Esophagus muscularis mucosa (tissue), 4 donors: Measurements from ENCODE around the gene GPATCH3. TPM values are rescaled to one million over a fixed set of nuclear protein-coding genes. Genes with fewer than 3 reads are reported as not detected.

Experiments
- DNase-seq: peaks from one replicate; pipeline ENCODE4 v3.0.0-alpha.2; 2017; ENCODE audit errors: extremely low spot score
- H3K27ac ChIP-seq, 4 donors: fragments of 200-600 bp; sonication (generic); replicated peaks in 1 of 4; 1 replicate in 3 of 4; 2 replicates in 1 of 4; pipeline ENCODE4 v1.5.1; 2016 to 2019; ENCODE audit warnings: mild to moderate bottlenecking in 1 of 4
- H3K27me3 ChIP-seq, 4 donors: fragments of 200-600 bp; sonication (generic); one replicate each; pipeline versions ENCODE4 v1.5.1 to v1.6.0; 2016 to 2019
- H3K36me3 ChIP-seq, 4 donors: fragments of 200-600 bp; sonication (generic); one replicate each; pipeline ENCODE4 v1.5.1; 2016 to 2019
- H3K4me1 ChIP-seq, 4 donors: fragments of 200-600 bp; sonication (generic); one replicate each; pipeline ENCODE4 v1.5.1; 2016 to 2019
- H3K4me3 ChIP-seq, 4 donors: fragments of 200-600 bp; sonication (generic); 1 replicate in 2 of 4; 2 replicates in 2 of 4; pipeline ENCODE4 v1.5.1; 2016 to 2019; ENCODE audit warnings: mild to moderate bottlenecking in 4 of 4, moderate library complexity in 1 of 4
- H3K9me3 ChIP-seq, 4 donors: fragments of 200-600 bp; sonication (generic); 1 replicate in 3 of 4; 2 replicates in 1 of 4; pipeline ENCODE4 v1.5.1; 2016 to 2019
- EP300 ChIP-seq: sonication (generic); formaldehyde crosslinking; IDR thresholded peaks from one replicate; pipeline ENCODE4 v1.6.1; 2017; ENCODE audit warnings: antibody characterized with exemption
- POLR2A ChIP-seq: fragments of 450-650 bp; IDR thresholded peaks from one replicate; pipeline ENCODE4 v1.6.1; 2017; ENCODE audit warnings: antibody characterized with exemption, moderate library complexity, mild to moderate bottlenecking, low read depth
- POLR2AphosphoS5 ChIP-seq, 2 donors: sonication (generic); formaldehyde crosslinking; IDR thresholded peaks; one replicate each; pipeline ENCODE4 v1.6.1; 2017; ENCODE audit warnings: antibody characterized with exemption in 2 of 2
- WGBS: methylation state at CpG from one replicate; pipeline ENCODE4 v1.1.5; 2018; 5-methylcytosine and 5-hydroxymethylcytosine counted together
- intact Hi-C: fragments of 100-400 bp; cut with DNase I; formaldehyde crosslinking; loops from one replicate; pipeline ENCODE4 v1.15.1; 2023
- total RNA-seq, 4 donors: library from RNA; depleted of rRNA; stranded (reverse); fragments of >200 nt; gene quantifications; one replicate each; pipeline versions ENCODE4 v1.1.0 to v1.2.1, GENCODE V29; 2016
- TF ChIP-seq, protein P1 (sequence below), 3 experiments: fragments of 200-600 bp in 2 of 3; fragments of 450-650 bp in 1 of 3; sonication (generic) in 2 of 3; IDR thresholded peaks; one replicate each; pipeline ENCODE4 v1.5.1; 2017 to 2019; ENCODE audit warnings: antibody characterized with exemption in 3 of 3, mild to moderate bottlenecking in 2 of 3, moderate library complexity in 1 of 3

GPATCH3 gene
- total RNA-seq, 4 donors from 2014 or later: 7.5 to 17.0 (median 8.8) TPM

DNA sequence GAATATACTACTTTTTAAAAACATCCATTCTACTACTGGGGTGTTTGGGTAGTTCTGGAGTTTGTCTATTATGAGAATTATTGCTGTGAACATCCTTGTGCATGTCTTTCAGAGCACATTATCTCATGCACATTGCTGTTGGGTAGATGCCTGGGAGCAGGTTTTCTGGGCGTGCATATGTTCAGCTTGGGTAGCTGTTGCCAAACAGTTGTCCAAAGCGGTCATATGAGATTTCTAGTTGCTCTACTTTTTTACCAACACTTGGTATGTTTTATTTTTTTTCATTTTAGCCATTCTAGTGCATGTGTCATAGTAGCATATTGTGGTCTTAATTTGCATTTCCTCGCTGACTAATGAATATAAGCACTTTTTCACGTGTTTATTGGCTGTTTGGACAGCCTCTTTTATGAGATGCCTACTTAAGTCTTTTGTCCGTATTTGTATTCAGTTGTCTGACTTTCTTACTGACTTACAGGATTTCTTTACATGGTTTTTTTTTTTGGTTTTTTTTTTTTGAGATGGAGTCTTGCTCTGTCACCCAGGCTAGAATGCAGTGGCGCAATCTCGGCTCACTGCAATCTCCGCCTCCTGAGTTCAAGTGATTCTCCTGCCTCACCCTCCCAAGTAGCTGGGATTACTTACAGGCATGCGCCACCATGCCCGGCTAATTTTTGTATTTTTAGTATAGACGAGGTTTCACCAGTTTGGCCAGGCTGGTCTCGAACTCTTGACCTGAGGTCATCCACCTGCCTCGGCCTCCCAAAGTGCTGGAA is 55.7 kb downstream of the GPATCH3 start:
- Histone ChIP-seq H3K27me3 (no peaks in the 10 kb centered on the region), H3K36me3 (peaks cover 20 to 85% (median 76%) of the 10 kb centered on the region in 4 donors), H3K4me3 (no peak overlapping the region), H3K4me1 (peaks cover 0 to 17% (median 15%) of the 10 kb centered on the region in 4 donors), H3K27ac (no peak overlapping the region), H3K9me3 (no peaks in the 10 kb centered on the region)
- intact Hi-C loops: no loop called here
- TF ChIP-seq, protein P1, sequence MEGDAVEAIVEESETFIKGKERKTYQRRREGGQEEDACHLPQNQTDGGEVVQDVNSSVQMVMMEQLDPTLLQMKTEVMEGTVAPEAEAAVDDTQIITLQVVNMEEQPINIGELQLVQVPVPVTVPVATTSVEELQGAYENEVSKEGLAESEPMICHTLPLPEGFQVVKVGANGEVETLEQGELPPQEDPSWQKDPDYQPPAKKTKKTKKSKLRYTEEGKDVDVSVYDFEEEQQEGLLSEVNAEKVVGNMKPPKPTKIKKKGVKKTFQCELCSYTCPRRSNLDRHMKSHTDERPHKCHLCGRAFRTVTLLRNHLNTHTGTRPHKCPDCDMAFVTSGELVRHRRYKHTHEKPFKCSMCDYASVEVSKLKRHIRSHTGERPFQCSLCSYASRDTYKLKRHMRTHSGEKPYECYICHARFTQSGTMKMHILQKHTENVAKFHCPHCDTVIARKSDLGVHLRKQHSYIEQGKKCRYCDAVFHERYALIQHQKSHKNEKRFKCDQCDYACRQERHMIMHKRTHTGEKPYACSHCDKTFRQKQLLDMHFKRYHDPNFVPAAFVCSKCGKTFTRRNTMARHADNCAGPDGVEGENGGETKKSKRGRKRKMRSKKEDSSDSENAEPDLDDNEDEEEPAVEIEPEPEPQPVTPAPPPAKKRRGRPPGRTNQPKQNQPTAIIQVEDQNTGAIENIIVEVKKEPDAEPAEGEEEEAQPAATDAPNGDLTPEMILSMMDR (IDR thresholded peaks at IDR 0.05): no peak
- TF ChIP-seq POLR2AphosphoS5 (IDR thresholded peaks at IDR 0.05) (no peak), POLR2A (no peak), EP300 (no peak)
- 92% methylated on average over 13 of the region's 13 CpGs for WGBS
- no peak for DNase-seq

Other genes with a start within 250 kb of the GPATCH3 start
- gene ARID1A, start 204.5 kb downstream of the GPATCH3 start, total RNA-seq: 10 to 100 TPM; 36.8 to 76.2 (median 44.5) TPM
- gene PIGV, start 112.5 kb downstream of the GPATCH3 start, total RNA-seq: 10 to 100 TPM; 11.8 to 15.2 (median 13.7) TPM
- gene ZDHHC18, start 73.8 kb downstream of the GPATCH3 start, total RNA-seq: 10 to 100 TPM in 3 of 4 donors, 1 to 10 TPM in 1; 9.6 to 31.7 (median 20.8) TPM
- gene SFN, start 37.3 kb downstream of the GPATCH3 start, total RNA-seq: 1 to 10 TPM in 1 of 4 donors, under 1 TPM in 1, not detected in 2; 0.33 to 1.7 TPM
- gene GPN2, start 10.2 kb downstream of the GPATCH3 start, total RNA-seq: 10 to 100 TPM in 3 of 4 donors, 1 to 10 TPM in 1; 9.6 to 16.5 (median 14.1) TPM
- not detected for gene NR0B2, start 13.5 kb upstream of the GPATCH3 start, total RNA-seq
- gene NUDC, start 21.3 kb upstream of the GPATCH3 start, total RNA-seq: 10 to 100 TPM; 61.6 to 91.1 (median 81.5) TPM
- gene KDF1, start 60.0 kb upstream of the GPATCH3 start, total RNA-seq: under 1 TPM in 2 of 4 donors, not detected in 2; 0.33 to 0.42 TPM
- gene TRNP1, start 93.2 kb upstream of the GPATCH3 start, total RNA-seq: 10 to 100 TPM; 33.6 to 50.3 (median 41.5) TPM
- gene TENT5B, start 112.4 kb upstream of the GPATCH3 start, total RNA-seq: 100 to 1,000 TPM; 168 to 299 (median 239) TPM